GM10847 (cell line): ENCODE results near the gene AP4S1.

Experiments
- POLR2A ChIP-seq: IDR thresholded peaks from 2 replicates; pipeline ENCODE4 v1.6.1; 2011; ENCODE audit not compliant: insufficient read length; ENCODE audit errors: extremely low read depth

The AP4S1 gene

GRCh38 chr14:31057701-31058364 lies 32.4 kb downstream of the AP4S1 start:
- no peak for TF ChIP-seq POLR2A

DNA sequence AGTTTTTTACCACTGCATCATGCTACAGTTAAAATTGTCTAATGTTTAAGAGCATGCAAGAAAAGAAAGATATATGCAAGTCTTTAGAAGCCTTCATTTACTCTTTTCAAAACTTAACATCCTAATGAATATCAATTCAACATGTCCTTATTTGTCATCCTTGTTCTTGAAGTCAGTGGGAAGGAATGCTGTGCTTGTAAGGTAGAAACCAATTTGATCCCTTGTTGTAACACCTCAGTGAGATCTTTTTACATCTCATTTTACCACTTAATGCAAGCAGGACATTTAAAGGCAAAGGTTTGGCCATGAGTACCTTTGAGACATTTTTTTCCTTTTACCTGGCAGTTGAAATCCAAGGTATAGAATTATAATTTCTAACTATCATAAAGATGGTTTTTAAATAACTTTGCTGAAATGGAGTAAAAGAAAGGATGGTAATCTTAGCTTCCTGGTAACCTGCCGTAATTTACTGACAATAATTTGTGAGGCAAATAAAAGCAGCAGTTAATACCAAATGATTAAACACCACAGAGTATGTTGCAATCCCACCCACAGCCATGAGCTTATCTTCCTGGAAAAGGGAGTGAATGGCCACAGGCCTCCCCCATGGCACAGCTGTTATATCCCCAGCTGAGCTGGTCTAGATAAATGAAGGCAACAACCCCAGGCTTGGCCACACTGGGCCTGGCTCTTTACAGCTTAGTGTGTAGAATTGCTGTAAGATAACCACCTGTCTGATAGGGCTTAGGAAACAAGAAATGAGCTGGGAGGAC lies 33.9 kb downstream of the AP4S1 start:
- no peak for TF ChIP-seq POLR2A

- TF ChIP-seq POLR2A, result no peak
These were observed 34.9 kb downstream of the AP4S1 start for GRCh38 chr14:31060253-31060875.

DNA sequence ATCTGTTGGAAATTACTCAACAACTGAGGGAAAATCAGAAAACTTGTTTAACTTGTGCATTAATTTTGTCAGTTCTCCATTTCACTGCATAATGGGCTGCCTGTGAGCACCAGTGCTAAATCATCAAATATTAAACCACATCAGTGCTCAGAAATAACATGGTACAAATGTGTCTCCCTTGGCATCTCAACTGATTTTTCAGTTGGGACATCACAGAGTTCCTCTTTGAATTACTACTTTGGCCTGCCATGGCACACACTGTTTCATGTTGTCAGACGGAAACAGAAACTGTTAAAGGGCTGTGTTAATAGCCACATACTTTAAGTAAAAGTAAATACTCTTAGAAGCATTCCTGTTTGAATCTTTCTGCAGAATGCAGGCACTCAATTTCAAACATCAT lies 42.8 kb downstream of the AP4S1 start:
- no peak for TF ChIP-seq POLR2A

- no peak for TF ChIP-seq POLR2A
These were observed 43.9 kb downstream of the AP4S1 start for GRCh38 chr14:31069343-31069742.

DNA sequence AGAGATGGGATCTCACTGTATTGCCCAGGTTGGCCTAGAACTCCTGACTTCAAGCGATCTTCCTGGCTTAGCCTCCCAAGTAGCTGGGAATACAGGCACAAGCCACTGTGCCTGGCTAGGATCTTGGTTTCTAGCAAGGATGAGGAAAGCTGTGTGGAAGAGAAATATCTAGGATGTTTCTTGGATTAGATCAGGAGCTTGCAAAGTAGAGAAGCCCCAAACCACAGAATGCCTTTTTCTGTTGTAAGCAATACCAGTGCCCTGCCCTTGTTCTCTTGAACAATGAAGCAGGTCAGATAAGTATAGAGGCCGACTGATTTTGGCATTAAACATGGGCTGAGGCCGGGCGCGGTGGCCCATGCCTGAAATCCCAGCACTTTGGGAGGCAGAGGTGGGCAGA lies 45.0 kb downstream of the AP4S1 start:
- TF ChIP-seq POLR2A, result no peak

DNA sequence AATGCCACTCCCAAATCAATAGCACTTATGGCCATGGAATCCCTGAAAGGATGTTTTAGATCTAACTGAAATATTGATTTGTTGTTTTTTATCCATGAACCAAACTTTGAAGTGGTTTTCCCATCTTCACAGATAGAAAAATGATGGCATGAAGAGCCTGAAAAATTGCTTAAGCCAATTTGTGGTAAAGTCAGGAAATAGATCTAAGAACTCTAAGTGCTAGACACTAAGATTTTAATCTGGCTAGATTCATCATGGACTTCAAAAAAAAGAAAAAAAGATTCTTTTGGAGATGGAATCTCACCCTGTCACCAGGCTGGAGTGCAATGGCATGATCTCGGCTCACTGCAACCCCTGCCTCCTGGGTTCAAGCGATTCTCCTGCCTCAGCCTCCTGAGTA lies 45.7 kb downstream of the AP4S1 start:
- no peak for TF ChIP-seq POLR2A

DNA sequence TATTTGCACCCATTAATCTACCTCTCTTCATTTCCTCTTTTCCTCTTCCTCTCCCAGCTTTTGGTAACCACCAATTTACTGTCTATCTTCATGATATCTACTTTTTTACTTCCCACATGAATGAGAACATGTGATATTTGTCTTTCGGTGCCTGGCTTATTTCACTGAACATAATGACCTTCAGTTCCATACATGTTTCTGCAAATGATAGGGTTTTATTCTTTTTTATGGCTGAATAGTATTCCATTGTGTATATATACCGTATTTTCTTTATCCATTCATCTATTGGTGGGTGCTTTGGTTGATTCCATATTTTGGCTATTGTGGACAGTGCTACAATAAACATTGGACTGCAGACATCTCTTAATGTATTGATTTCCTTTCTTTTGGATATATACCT lies 49.7 kb downstream of the AP4S1 start:
- TF ChIP-seq POLR2A, result no peak

DNA sequence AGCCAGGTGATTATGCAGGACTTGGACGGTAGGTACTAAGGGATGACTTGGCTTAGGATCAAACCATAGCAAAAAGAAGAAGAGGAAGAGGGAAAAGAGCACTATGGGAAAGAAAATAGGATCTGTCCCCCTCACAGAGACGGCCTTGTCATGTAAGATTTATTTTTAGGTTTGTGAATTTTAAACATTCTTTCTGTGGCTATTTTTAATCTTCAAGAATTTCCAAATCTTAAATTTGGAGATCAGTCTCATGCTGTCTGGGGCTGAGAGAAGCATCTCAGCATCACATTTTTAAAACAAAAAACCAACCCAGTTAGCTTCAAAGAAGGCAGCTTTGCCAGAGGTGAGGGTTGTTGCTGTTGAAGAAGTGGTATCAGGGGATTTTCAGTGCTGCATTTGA lies 53.3 kb downstream of the AP4S1 start:
- TF ChIP-seq POLR2A, result no peak

DNA sequence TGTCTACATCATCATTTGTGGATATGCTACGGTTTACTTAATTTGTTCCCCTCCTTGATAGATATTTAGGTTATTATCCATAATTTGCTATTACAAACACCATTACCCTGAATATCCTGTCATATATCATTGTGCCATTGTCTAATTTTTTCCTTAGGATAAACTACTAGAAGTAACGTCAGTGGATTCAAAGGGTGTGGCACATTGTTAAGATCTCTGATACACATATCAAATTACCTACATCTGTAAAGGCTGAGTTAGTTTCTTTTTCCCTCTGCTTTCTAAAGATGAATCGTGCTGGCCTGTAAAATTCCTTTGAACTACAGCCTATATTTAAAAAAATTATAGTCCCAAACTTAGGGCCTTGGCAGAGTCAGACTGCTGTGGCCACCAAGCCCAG lies 54.6 kb downstream of the AP4S1 start:
- TF ChIP-seq POLR2A, result no peak

- no peak for TF ChIP-seq POLR2A
These were observed 55.0 kb downstream of the AP4S1 start for GRCh38 chr14:31080484-31080883.

DNA sequence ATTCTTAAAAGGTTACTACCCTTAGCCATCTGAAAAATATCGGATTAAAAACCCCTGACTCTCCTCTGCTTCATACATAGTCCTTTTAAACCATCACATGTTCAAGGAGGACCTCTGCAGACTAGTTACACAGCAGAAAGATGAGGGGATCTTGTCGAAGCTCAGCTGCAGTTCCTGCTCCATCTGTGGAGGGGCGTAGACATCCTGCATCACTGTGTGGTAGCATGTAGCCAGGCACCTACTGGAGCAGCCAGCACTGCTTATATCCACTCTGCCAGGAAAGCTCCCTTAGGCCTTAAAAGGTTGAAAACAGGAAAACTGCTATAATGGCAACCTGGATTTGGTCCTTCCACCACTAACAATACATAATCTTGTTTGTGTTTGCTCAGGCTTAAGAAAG lies 58.3 kb downstream of the AP4S1 start:
- no peak for TF ChIP-seq POLR2A

DNA sequence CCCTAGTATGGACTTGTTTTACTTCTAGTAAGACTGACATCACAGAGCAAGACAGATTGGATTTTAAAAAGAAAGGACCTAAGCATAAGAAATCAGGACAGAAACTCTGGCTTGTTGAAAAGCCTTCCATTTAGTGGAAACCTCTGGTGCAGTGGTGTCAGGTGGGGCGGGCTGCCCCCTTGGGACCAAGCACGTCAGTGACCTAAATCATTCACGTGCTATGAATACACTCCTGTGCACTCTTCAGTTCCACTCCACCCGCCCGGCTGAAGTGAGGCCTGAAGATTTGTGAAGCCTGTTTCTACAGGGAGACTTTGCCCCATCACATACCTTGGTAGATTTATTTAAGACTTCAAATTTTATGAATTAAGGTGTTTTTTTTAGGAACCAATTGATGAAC lies 58.9 kb downstream of the AP4S1 start:
- TF ChIP-seq POLR2A, result no peak

GRCh38 chr14:31085027-31085426 lies 59.6 kb downstream of the AP4S1 start:
- TF ChIP-seq POLR2A, result no peak

DNA sequence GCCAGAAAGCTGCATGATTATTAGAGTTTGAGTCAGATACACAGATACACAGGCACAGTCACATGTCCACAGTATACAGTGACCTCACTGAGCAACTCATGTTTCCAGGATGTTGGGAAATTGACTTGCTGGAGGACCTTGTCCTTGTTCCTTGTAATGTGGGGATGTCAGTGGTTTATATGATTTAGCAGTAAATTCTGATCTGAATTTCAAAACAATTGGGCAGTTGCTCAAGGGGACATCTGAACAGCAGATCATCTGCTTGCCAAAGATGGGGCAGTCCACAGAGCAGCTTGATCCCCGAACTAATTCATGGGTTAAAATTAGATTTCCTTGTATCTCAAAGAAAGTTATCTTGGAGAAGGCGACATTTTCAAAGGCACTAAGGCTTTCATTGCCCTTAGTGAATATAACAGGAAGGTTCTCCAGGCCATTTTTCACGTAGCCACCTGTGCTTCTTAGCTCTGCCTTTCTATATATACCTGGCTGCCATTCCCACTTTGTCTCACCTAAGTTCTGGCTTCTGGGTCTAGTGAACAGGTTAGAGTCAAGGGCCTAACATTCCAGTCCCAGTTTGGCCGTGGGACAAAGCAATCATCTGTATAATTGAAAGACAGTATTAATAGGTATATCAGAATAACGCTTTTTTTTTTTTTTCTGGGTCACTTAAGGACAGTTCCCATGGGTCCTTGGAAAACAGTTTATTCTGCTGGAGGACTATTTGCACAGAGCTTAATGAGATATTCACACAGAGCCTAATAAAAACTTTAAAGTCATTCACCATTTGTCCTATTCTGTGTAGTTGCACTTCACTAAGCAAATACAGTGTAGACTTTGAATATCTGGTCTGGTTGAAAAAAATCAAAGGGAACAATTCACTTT lies 65.7 kb downstream of the AP4S1 start:
- TF ChIP-seq POLR2A, result no peak
